ENCODE results near the gene FRAT2.
A peak's percentile ranks its signal among the peaks of the same experiment; 100 is the strongest.

Gene FRAT2

DNA sequence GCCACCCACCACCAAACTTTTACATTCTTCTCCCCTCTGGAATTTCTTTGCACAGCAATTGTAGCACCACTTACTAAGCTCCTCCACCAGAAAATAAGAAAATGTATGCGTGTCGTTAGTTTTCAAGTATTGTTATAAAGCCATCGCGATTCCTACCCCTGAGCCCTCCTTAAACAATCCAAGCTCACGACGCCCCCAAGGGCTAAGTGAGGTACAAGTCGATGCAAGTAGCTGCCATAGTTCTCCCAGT is 1.3 kb downstream of the FRAT2 start:
- Mint-ChIP-seq H3K4me1 (peaks cover 56% of the 10 kb centered on the region), H3K9me3 (no peaks in the 10 kb centered on the region), H3K4me3 (peak overlapping the region; percentile 85 to 92 (median 91)), H3K27ac (peak overlapping the region; percentile 85 to 95 (median 89)), H3K36me3 (ENCODE audit: low read depth) (peaks cover 14% of the 10 kb centered on the region), H3K27me3 (ENCODE audit: low read depth) (peaks cover 41% of the 10 kb centered on the region)
- TF ChIP-seq, protein P1, sequence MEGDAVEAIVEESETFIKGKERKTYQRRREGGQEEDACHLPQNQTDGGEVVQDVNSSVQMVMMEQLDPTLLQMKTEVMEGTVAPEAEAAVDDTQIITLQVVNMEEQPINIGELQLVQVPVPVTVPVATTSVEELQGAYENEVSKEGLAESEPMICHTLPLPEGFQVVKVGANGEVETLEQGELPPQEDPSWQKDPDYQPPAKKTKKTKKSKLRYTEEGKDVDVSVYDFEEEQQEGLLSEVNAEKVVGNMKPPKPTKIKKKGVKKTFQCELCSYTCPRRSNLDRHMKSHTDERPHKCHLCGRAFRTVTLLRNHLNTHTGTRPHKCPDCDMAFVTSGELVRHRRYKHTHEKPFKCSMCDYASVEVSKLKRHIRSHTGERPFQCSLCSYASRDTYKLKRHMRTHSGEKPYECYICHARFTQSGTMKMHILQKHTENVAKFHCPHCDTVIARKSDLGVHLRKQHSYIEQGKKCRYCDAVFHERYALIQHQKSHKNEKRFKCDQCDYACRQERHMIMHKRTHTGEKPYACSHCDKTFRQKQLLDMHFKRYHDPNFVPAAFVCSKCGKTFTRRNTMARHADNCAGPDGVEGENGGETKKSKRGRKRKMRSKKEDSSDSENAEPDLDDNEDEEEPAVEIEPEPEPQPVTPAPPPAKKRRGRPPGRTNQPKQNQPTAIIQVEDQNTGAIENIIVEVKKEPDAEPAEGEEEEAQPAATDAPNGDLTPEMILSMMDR (IDR thresholded peaks at IDR 0.05; ENCODE audit: unreplicated experiment in 3 of 3) = peak in 2 of 3 experiments; percentile 19 to 21

- H3K36me3 Mint-ChIP-seq (ENCODE audit: low read depth) = peaks cover 14% of the 10 kb centered on the region
- H3K27me3 Mint-ChIP-seq (ENCODE audit: low read depth) = peaks cover 36% of the 10 kb centered on the region
- peak overlapping the region; percentile 85 to 92 (median 91) for H3K4me3 Mint-ChIP-seq
- no peaks in the 10 kb centered on the region for H3K9me3 Mint-ChIP-seq
- H3K27ac Mint-ChIP-seq = peak overlapping the region; percentile 85 to 95 (median 89)
- TF ChIP-seq, protein P1 (IDR thresholded peaks at IDR 0.05; ENCODE audit: unreplicated experiment in 3 of 3) = peak; percentile 15 to 25 (median 20)
- peaks cover 57% of the 10 kb centered on the region for H3K4me1 Mint-ChIP-seq
These were observed 1.8 kb downstream of the FRAT2 start for GRCh38 chr10:97332591-97333350.

GRCh38 chr10:97331153-97331703 is 3.3 kb downstream of the FRAT2 start:
- peaks cover 14% of the 10 kb centered on the region for H3K36me3 Mint-ChIP-seq (ENCODE audit: low read depth)
- peak overlapping the region; percentile 69 to 91 (median 85) for H3K4me3 Mint-ChIP-seq
- no peaks in the 10 kb centered on the region for H3K9me3 Mint-ChIP-seq
- H3K27me3 Mint-ChIP-seq (ENCODE audit: low read depth) = peaks cover 21% of the 10 kb centered on the region
- H3K27ac Mint-ChIP-seq = peak overlapping the region in 2 of 3 experiments; percentile 70 to 75
- peaks cover 49% of the 10 kb centered on the region for H3K4me1 Mint-ChIP-seq
- TF ChIP-seq, protein P1 (IDR thresholded peaks at IDR 0.05; ENCODE audit: unreplicated experiment in 3 of 3) = no peak

- Mint-ChIP-seq H3K4me1 (peaks cover 46% of the 10 kb centered on the region), H3K36me3 (ENCODE audit: low read depth) (peaks cover 14% of the 10 kb centered on the region), H3K27me3 (ENCODE audit: low read depth) (peaks cover 11% of the 10 kb centered on the region), H3K9me3 (no peaks in the 10 kb centered on the region), H3K27ac (peak overlapping the region in 2 of 3 experiments; percentile 29 to 73), H3K4me3 (peak overlapping the region in 1 of 3 experiments; percentile 5)
- TF ChIP-seq, protein P1 (IDR thresholded peaks at IDR 0.05; ENCODE audit: unreplicated experiment in 3 of 3) = no peak
These were observed 4.8 kb downstream of the FRAT2 start for GRCh38 chr10:97329766-97330165.

DNA sequence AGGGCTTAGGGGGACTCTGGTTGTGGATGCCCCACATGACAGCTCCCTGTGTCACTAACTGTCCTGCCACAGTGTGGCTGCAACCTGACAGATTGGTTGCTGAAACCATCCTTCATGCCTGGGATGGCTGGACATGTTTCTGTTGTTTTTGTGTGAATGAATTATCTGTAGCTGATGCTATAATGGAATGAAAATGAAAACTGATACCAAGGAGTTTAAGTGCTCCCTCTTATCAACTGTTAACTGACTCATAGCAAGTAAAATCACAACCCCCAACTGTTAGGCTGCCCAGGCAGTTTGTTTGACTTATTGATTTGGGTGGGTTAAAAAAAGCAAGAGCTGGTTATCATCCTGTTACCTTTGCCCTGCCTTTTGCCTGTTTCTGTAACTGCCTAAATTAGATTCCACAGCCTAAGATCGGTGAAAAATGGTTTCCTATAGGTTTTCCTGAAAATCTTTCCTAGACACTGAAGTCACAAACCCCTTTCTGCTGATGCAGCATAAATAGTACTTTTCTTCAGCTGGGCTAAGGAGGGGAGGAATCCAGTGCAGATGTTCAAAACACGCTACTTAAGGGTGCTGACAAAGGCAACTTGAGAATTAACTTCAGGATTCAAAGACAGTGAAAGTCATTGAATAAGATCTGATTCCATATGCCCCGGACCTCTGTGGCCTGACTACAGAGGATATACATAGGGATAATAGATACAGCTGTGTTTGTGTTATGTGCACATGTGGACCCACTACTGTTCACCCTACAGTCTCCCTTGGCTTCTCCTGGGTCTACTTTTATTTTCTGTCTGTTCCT is 5.7 kb downstream of the FRAT2 start:
- Mint-ChIP-seq H3K36me3 (ENCODE audit: low read depth) (peaks cover 14% of the 10 kb centered on the region), H3K4me3 (peak overlapping the region; percentile 20 to 41 (median 37)), H3K27ac (peak overlapping the region; percentile 16 to 81 (median 77)), H3K27me3 (ENCODE audit: low read depth) (peaks cover 11% of the 10 kb centered on the region), H3K9me3 (no peaks in the 10 kb centered on the region), H3K4me1 (peaks cover 46% of the 10 kb centered on the region)
- TF ChIP-seq, protein P1 (IDR thresholded peaks at IDR 0.05; ENCODE audit: unreplicated experiment in 3 of 3) = no peak

All from nephron (organoid).